ENCODE data around the gene ZNF777. TPM values are rescaled to one million over a fixed set of nuclear protein-coding genes. Genes with fewer than 3 reads are reported as not detected.

ZNF777 gene
- total RNA-seq, 1 experiment from 2014 or later, result 12.0 TPM

GRCh38 chr7:149498811-149499210, 37.9 kb upstream of the ZNF777 start:
- ATAC-seq (no peak), DNase-seq (ENCODE audit: low spot score) (no peak)
- no peak overlapping the region for H3K27ac Mint-ChIP-seq
- H3K36me3 Mint-ChIP-seq, result peaks cover 3% of the 10 kb centered on the region; the same call in 1 of the 2 replicates
- POLR2A ChIA-PET, result no interaction called here
- H3K9me3 Mint-ChIP-seq, result no peaks in the 10 kb centered on the region
- peaks cover 46% of the 10 kb centered on the region for H3K27me3 Mint-ChIP-seq (ENCODE audit: low read depth)
- CTCF ChIA-PET, result interaction anchor here (0.9 kb wide), 1 partner anchor 100 kb away, joined by 4 read pairs; no protein-coding TSS in a partner anchor
- peak overlapping the region; percentile 60 for H3K4me3 Mint-ChIP-seq
- TF ChIP-seq JAZF1 (CRISPR knock-in tag; IDR thresholded peaks at IDR 0.05), result no peak
- no peak for TF ChIP-seq ZNF317 (CRISPR knock-in tag; IDR thresholded peaks at IDR 0.05; ENCODE audit: borderline replicate concordance, low read depth)
- no peak for TF ChIP-seq ZSCAN18 (CRISPR knock-in tag; IDR thresholded peaks at IDR 0.05)
- no peak for TF ChIP-seq CBFB (CRISPR knock-in tag; IDR thresholded peaks at IDR 0.05; ENCODE audit: low read depth)
- TF ChIP-seq NFE2L1 (CRISPR knock-in tag; IDR thresholded peaks at IDR 0.05), result no peak
- TF ChIP-seq ZNF219 (CRISPR knock-in tag; IDR thresholded peaks at IDR 0.05; ENCODE audit: borderline replicate concordance), result no peak
- no peak for TF ChIP-seq NFATC4 (CRISPR knock-in tag; IDR thresholded peaks at IDR 0.05)
- TF ChIP-seq MYBL2 (CRISPR knock-in tag; IDR thresholded peaks at IDR 0.05), result no peak
- no peak for TF ChIP-seq ZNF396 (CRISPR knock-in tag; IDR thresholded peaks at IDR 0.05; ENCODE audit: borderline replicate concordance)
- no peak for TF ChIP-seq CREB1 (CRISPR knock-in tag; IDR thresholded peaks at IDR 0.05)
- no peak for TF ChIP-seq NR3C1 (CRISPR knock-in tag; conservative IDR thresholded peaks at IDR 0.05; ENCODE audit: low read depth)
- no peak for TF ChIP-seq MAX (CRISPR knock-in tag; IDR thresholded peaks at IDR 0.05)
- TF ChIP-seq ZBTB43 (CRISPR knock-in tag; IDR thresholded peaks at IDR 0.05), result no peak
- no peak for TF ChIP-seq ESRRA (CRISPR knock-in tag; IDR thresholded peaks at IDR 0.05; ENCODE audit: borderline replicate concordance)
- TF ChIP-seq EMX1 (CRISPR knock-in tag; IDR thresholded peaks at IDR 0.05), result no peak
- no peak for TF ChIP-seq ARID4B (CRISPR knock-in tag; IDR thresholded peaks at IDR 0.05; ENCODE audit: borderline replicate concordance)
- peaks cover 12% of the 10 kb centered on the region for H3K4me1 Mint-ChIP-seq

GRCh38 chr7:149497467-149498261, 36.8 kb upstream of the ZNF777 start, which contains the start of gene ZNF746:
Gene ZNF746 (minus strand): TSS chr7:149497809. CDS start chr7:149497536, 273 bp downstream.
- peak within 1 kb of the TSS; percentile 84 for H3K4me3 Mint-ChIP-seq
- no peak within 1 kb of the TSS for H3K27ac Mint-ChIP-seq
- DNase-seq (ENCODE audit: low spot score), result peak; percentile 83
- H3K27me3 Mint-ChIP-seq (ENCODE audit: low read depth), result peaks cover 41% of the 10 kb centered on the region
- H3K9me3 Mint-ChIP-seq, result no peaks in the 10 kb centered on the region
- ATAC-seq, result peak; percentile 95
- peaks cover 15% of the 10 kb centered on the region for H3K36me3 Mint-ChIP-seq
- peaks cover 12% of the 10 kb centered on the region for H3K4me1 Mint-ChIP-seq
- ChIA-PET CTCF (interaction anchor here (0.6 kb wide), 1 partner anchor 433 kb away, joined by 3 read pairs; no protein-coding TSS in a partner anchor), POLR2A (no interaction called here)
- TF ChIP-seq OVOL2 (CRISPR knock-in tag; IDR thresholded peaks at IDR 0.05; ENCODE audit: borderline replicate concordance) (no peak), FOXP1 (CRISPR knock-in tag; IDR thresholded peaks at IDR 0.05; ENCODE audit: borderline replicate concordance) (peak; percentile 71; the same call in 1 of the 2 replicates), ATF3 (CRISPR knock-in tag; conservative IDR thresholded peaks at IDR 0.05) (no peak), FOXP4 (CRISPR knock-in tag; IDR thresholded peaks at IDR 0.05) (peak; percentile 64; the same call in 1 of the 2 replicates), TEAD1 (CRISPR knock-in tag; IDR thresholded peaks at IDR 0.05) (peak; percentile 53; the same call in 1 of the 2 replicates), KAT7 (CRISPR knock-in tag; IDR thresholded peaks at IDR 0.05; ENCODE audit: borderline replicate concordance) (0 out of 2 replicates have a peak, but pooled peaks have one; percentile 30), FOXK1 (CRISPR knock-in tag; IDR thresholded peaks at IDR 0.05) (0 out of 2 replicates have a peak, but pooled peaks have one; percentile 57)

Data from WTC11 (cell line).